MCF 10A (cell line): ENCODE measurements around the gene CLEC11A. TPM values are rescaled to one million over a fixed set of nuclear protein-coding genes. Genes with fewer than 3 reads are reported as not detected.
"Not testable (repeated sequence)": the region's sequence is repeated elsewhere in the genome, so short reads cannot be mapped to it uniquely, and the experiment has no call there.

Experiments
- BruUV-seq: library from RNA; stranded (reverse); fragments of 400-500 nt; replicated peaks from 2 replicates; lab custom pipeline; 2021; lab: Mats Ljungman, UMichigan
- CTCF ChIA-PET: fragments of 300-600 bp; sonication (Branson Sonifier 250); formaldehyde crosslinking; extraction: SDS; loops from one replicate; lab custom pipeline; 2021; ENCODE audit warnings: antibody characterized with exemption, inconsistent platforms; lab: Yijun Ruan, JAX
- POLR2A ChIA-PET: fragments of 300-600, 350-650 bp; sonication (Branson Sonifier 250); formaldehyde crosslinking; extraction: SDS; loops from one replicate; lab custom pipeline; 2020; ENCODE audit warnings: antibody characterized with exemption, inconsistent platforms; lab: Yijun Ruan, JAX
- DNase-seq: peaks from one replicate; pipeline ENCODE4 v3.0.0-alpha.2; 2018; ENCODE audit not compliant: unreplicated experiment
- H3K27ac Mint-ChIP-seq: one replicate; pipeline ENCODE4 v1.8.0; 2022; ENCODE audit warnings: mild to moderate bottlenecking, low read depth, mixed read lengths; ENCODE audit not compliant: unreplicated experiment
- H3K27me3 Mint-ChIP-seq: one replicate; pipeline ENCODE4 v1.8.0; 2022; ENCODE audit warnings: mixed read lengths; ENCODE audit not compliant: insufficient read depth, unreplicated experiment
- H3K36me3 Mint-ChIP-seq: one replicate; pipeline ENCODE4 v1.8.0; 2022; ENCODE audit warnings: mild to moderate bottlenecking, moderate library complexity, mixed read lengths; ENCODE audit not compliant: insufficient read depth, unreplicated experiment
- H3K4me1 Mint-ChIP-seq: one replicate; pipeline ENCODE4 v1.8.0; 2022; ENCODE audit warnings: mixed read lengths; ENCODE audit not compliant: insufficient read depth, unreplicated experiment
- H3K4me3 Mint-ChIP-seq: one replicate; pipeline ENCODE4 v1.8.0; 2022; ENCODE audit warnings: mild to moderate bottlenecking, moderate library complexity, mixed read lengths; ENCODE audit not compliant: unreplicated experiment
- H3K9me3 Mint-ChIP-seq: one replicate; pipeline ENCODE4 v1.8.0; 2022; ENCODE audit warnings: mixed read lengths; ENCODE audit not compliant: unreplicated experiment
- CTCF ChIP-seq: fragments of 200-600 bp; IDR thresholded peaks from one replicate; pipeline ENCODE4 v1.8.0; 2022; ENCODE audit warnings: antibody characterized with exemption, mild to moderate bottlenecking; ENCODE audit not compliant: unreplicated experiment
- intact Hi-C: fragments of 100-400 bp; cut with micrococcal nuclease; formaldehyde crosslinking; loops from 2 replicates; pipeline ENCODE4 v1.14.1; 2022
- total RNA-seq: library from RNA; stranded (reverse); gene quantifications from 2 replicates; pipeline ENCODE4 v1.2.3, GENCODE V29; 2022

CLEC11A gene
- total RNA-seq, 1 experiment from 2014 or later: 2.4 TPM

DNA sequence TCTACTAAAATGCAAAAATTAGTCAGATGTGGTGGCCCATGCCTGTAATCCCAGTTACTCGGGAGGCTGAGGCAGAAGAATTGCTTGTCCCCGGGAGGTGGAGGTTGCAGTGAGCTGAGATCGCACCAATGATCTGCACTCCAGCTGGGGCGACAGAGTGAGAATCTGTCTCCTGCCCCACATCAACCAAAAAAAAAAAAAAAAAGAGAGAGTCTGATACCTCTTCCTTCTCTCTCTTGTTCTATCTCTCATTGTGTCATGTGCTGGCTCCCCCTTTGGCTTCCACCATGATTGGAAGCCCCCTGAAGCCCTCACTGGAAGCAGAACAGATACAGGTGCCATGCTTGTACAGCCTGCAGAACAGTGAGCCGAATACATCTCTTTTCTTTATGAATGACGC, 20.4 kb downstream of the CLEC11A start:
- CTCF ChIA-PET: no interaction called here
- no peak overlapping the region for H3K4me3 Mint-ChIP-seq
- no peak overlapping the region for H3K27ac Mint-ChIP-seq
- DNase-seq: no peak
- peaks cover 11% of the 10 kb centered on the region for H3K27me3 Mint-ChIP-seq
- H3K4me1 Mint-ChIP-seq: no peaks in the 10 kb centered on the region
- H3K9me3 Mint-ChIP-seq: no peaks in the 10 kb centered on the region
- POLR2A ChIA-PET: interaction anchor here (0.8 kb wide), 1 partner anchor 25 kb away, joined by 3 read pairs; no protein-coding TSS in a partner anchor
- TF ChIP-seq CTCF: no peak
- BruUV-seq: no TSS peak
- no peaks in the 10 kb centered on the region for H3K36me3 Mint-ChIP-seq
- intact Hi-C loops: no loop called here

GRCh38 chr19:50745221-50745620, 22.1 kb downstream of the CLEC11A start:
- no peaks in the 10 kb centered on the region for H3K27me3 Mint-ChIP-seq
- no peaks in the 10 kb centered on the region for H3K9me3 Mint-ChIP-seq
- no peak for TF ChIP-seq CTCF
- no peak for DNase-seq
- POLR2A ChIA-PET: no interaction called here
- CTCF ChIA-PET: interaction anchor here (0.7 kb wide), 1 partner anchor 530 kb away, joined by 3 read pairs; no protein-coding TSS in a partner anchor
- H3K36me3 Mint-ChIP-seq: no peaks in the 10 kb centered on the region
- intact Hi-C loops: no loop called here
- H3K4me1 Mint-ChIP-seq: no peaks in the 10 kb centered on the region
- no peak overlapping the region for H3K27ac Mint-ChIP-seq
- no peak overlapping the region for H3K4me3 Mint-ChIP-seq
- no TSS peak for BruUV-seq

- CTCF ChIA-PET: interaction anchor here (0.6 kb wide), 1 partner anchor 179 kb away, joined by 3 read pairs; no protein-coding TSS in a partner anchor
- H3K27ac Mint-ChIP-seq, H3K4me1 Mint-ChIP-seq, DNase-seq, BruUV-seq, H3K4me3 Mint-ChIP-seq, POLR2A ChIA-PET, H3K36me3 Mint-ChIP-seq, H3K27me3 Mint-ChIP-seq, intact Hi-C loops, H3K9me3 Mint-ChIP-seq: not testable (repeated sequence)
Measured at GRCh38 chr19:50747141-50747540, 24.0 kb downstream of the CLEC11A start.

DNA sequence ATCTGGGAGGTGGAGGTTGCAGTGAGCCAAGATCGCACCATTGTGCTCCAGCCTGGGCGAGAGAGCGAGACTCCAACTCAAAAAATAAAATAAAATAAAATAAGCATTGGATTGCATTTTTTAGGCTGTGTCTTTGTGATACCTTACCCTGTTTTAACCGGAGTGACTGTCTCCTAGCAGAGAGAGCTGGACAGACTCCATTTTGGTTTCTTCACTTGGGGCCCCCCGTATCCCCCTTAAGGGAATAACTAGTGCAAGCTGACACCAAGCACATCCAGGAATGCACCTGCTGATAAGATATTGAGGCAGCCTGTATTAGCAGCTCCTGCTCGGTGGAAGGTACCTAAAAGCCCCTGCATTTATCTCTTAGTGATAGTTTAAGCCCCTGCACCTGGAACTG, 26.3 kb downstream of the CLEC11A start:
- ChIA-PET CTCF (interaction anchor here (1.3 kb wide), 1 partner anchor 211 kb away, joined by 4 read pairs; no protein-coding TSS in a partner anchor), POLR2A (interaction anchor here (0.6 kb wide), 1 partner anchor 16 kb away, joined by 5 read pairs; no protein-coding TSS in a partner anchor)
- DNase-seq: no peak
- Mint-ChIP-seq H3K4me1 (no peaks in the 10 kb centered on the region), H3K27ac (no peak overlapping the region), H3K4me3 (no peak overlapping the region), H3K27me3 (peaks cover 13% of the 10 kb centered on the region), H3K36me3 (no peaks in the 10 kb centered on the region), H3K9me3 (no peaks in the 10 kb centered on the region)
- TF ChIP-seq CTCF: no peak
- intact Hi-C loops: no loop called here
- BruUV-seq: no TSS peak
